8988T (cell line): ENCODE measurements around the gene BCOR.

ENCODE experiments used
- DNase-seq: peaks from one replicate; pipeline ENCODE4 v3.0.0; 2011

BCOR gene

GRCh38 chrX:40083120-40083978 is 14.4 kb downstream of the BCOR start:
- DNase-seq: no peak

- no peak for DNase-seq
Observed at GRCh38 chrX:40082447-40083119, 15.2 kb downstream of the BCOR start.

- no peak for DNase-seq
Observed at GRCh38 chrX:40081679-40082068, 16.1 kb downstream of the BCOR start.

- DNase-seq: no peak
Observed at GRCh38 chrX:40080894-40081678, 16.7 kb downstream of the BCOR start.

- DNase-seq: no peak
Observed at GRCh38 chrX:40079572-40079971, 18.2 kb downstream of the BCOR start.

- DNase-seq: no peak
Observed at GRCh38 chrX:40078489-40079227, 19.1 kb downstream of the BCOR start.

- no peak for DNase-seq
Observed at GRCh38 chrX:40077906-40078305, 19.9 kb downstream of the BCOR start.

- DNase-seq: no peak
Observed at GRCh38 chrX:40076750-40077575, 20.8 kb downstream of the BCOR start.

- no peak for DNase-seq
Observed at GRCh38 chrX:40074959-40075332, 22.8 kb downstream of the BCOR start.

GRCh38 chrX:40074080-40074958 is 23.4 kb downstream of the BCOR start:
- no peak for DNase-seq

GRCh38 chrX:40073439-40074054 is 24.2 kb downstream of the BCOR start:
- no peak for DNase-seq

- no peak for DNase-seq
Observed at GRCh38 chrX:40072246-40072645, 25.5 kb downstream of the BCOR start.

- DNase-seq: no peak
Observed at GRCh38 chrX:40068048-40068447, 29.7 kb downstream of the BCOR start.

- no peak for DNase-seq
Observed at GRCh38 chrX:40066700-40067099, 31.1 kb downstream of the BCOR start.

GRCh38 chrX:40065296-40066046 is 32.3 kb downstream of the BCOR start:
- DNase-seq: no peak

- DNase-seq: no peak
Observed at GRCh38 chrX:40064055-40064597, 33.6 kb downstream of the BCOR start.

GRCh38 chrX:40063555-40063954 is 34.2 kb downstream of the BCOR start:
- no peak for DNase-seq

GRCh38 chrX:40062525-40063155 is 35.1 kb downstream of the BCOR start:
- DNase-seq: no peak
